ENCODE measurements around the gene RNF187. TPM values are rescaled to one million over a fixed set of nuclear protein-coding genes. Genes with fewer than 3 reads are reported as not detected.

The RNF187 gene
- total and polyA plus RNA-seq, 4 experiments from 2014 or later, result 15.3 to 73.4 (median 56.9) TPM

- Mint-ChIP-seq H3K27me3 (peaks cover 36 to 42% of the 10 kb centered on the region in 2 donors), H3K4me3 (peak overlapping the region; percentile 77 to 89 (median 82)), H3K36me3 (no peaks in the 10 kb centered on the region), H3K9me3 (no peaks in the 10 kb centered on the region), H3K27ac (peak overlapping the region in 1 of 7 donors; percentile 2), H3K4me1 (peaks cover 5 to 21% (median 14%) of the 10 kb centered on the region in 4 donors)
- peak; percentile 16 to 53 (median 22) for DNase-seq
- POLR2A ChIA-PET (ENCODE audit: partially characterized antibody), result interaction anchor here (1.5 kb wide), 1 partner anchor 40 kb away, joined by 4 read pairs; no protein-coding TSS in a partner anchor
- CTCF ChIA-PET (ENCODE audit: partially characterized antibody), result interaction anchor here (1.7 kb wide), 1 partner anchor 52 kb away, joined by 4 read pairs; no protein-coding TSS in a partner anchor
- intact Hi-C loops (cut with micrococcal nuclease), result no loop called here
- Histone ChIP-seq H3K9me3 (ENCODE audit: control insufficient read depth in 1 of 2, low read length in 2 of 2) (no peaks in the 10 kb centered on the region), H3K4me3 (ENCODE audit: low read length in 2 of 2) (peak overlapping the region in 1 of 2 donors; percentile 49), H3K36me3 (ENCODE audit: insufficient read depth, low read length) (no peaks in the 10 kb centered on the region), H3K27ac (ENCODE audit: low read depth, low read length) (no peak overlapping the region), H3K27me3 (ENCODE audit: insufficient read depth, low read length) (peaks cover 17% of the 10 kb centered on the region), H3K4me1 (ENCODE audit: insufficient read depth, low read length) (peaks cover 12% of the 10 kb centered on the region)
Measured at GRCh38 chr1:228445843-228446650, 41.1 kb upstream of the RNF187 start.

- Histone ChIP-seq H3K27ac (ENCODE audit: low read depth, low read length) (no peak overlapping the region), H3K9me3 (ENCODE audit: control insufficient read depth in 1 of 2, low read length in 2 of 2) (no peaks in the 10 kb centered on the region), H3K4me1 (ENCODE audit: insufficient read depth, low read length) (peaks cover 12% of the 10 kb centered on the region), H3K27me3 (ENCODE audit: insufficient read depth, low read length) (peaks cover 17% of the 10 kb centered on the region), H3K36me3 (ENCODE audit: insufficient read depth, low read length) (no peaks in the 10 kb centered on the region), H3K4me3 (ENCODE audit: low read length in 2 of 2) (no peak overlapping the region)
- H3K4me3 Mint-ChIP-seq, result peak overlapping the region in 6 of 8 donors; percentile 11 to 49 (median 40)
- H3K36me3 Mint-ChIP-seq, result no peaks in the 10 kb centered on the region
- ChIA-PET POLR2A (ENCODE audit: partially characterized antibody) (no interaction called here), CTCF (ENCODE audit: partially characterized antibody) (interaction anchor here (1.7 kb wide), 1 partner anchor 53 kb away, joined by 4 read pairs; no protein-coding TSS in a partner anchor)
- H3K27me3 Mint-ChIP-seq, result peaks cover 33 to 34% of the 10 kb centered on the region in 2 donors
- H3K27ac Mint-ChIP-seq, result no peak overlapping the region
- H3K9me3 Mint-ChIP-seq, result no peaks in the 10 kb centered on the region
- H3K4me1 Mint-ChIP-seq, result peaks cover 5 to 21% (median 14%) of the 10 kb centered on the region in 4 donors
- DNase-seq, result no peak
- intact Hi-C loops (cut with micrococcal nuclease), result no loop called here
Measured at GRCh38 chr1:228446852-228447251, 40.3 kb upstream of the RNF187 start.

GRCh38 chr1:228448372-228448771 is 38.8 kb upstream of the RNF187 start:
- intact Hi-C loops (cut with micrococcal nuclease), result no loop called here
- Histone ChIP-seq H3K9me3 (ENCODE audit: control insufficient read depth in 1 of 2, low read length in 2 of 2) (no peaks in the 10 kb centered on the region), H3K36me3 (ENCODE audit: insufficient read depth, low read length) (no peaks in the 10 kb centered on the region), H3K4me1 (ENCODE audit: insufficient read depth, low read length) (peaks cover 12% of the 10 kb centered on the region), H3K27ac (ENCODE audit: low read depth, low read length) (no peak overlapping the region), H3K4me3 (ENCODE audit: low read length in 2 of 2) (no peak overlapping the region), H3K27me3 (ENCODE audit: insufficient read depth, low read length) (peaks cover 17% of the 10 kb centered on the region)
- no peak for DNase-seq
- CTCF ChIA-PET (ENCODE audit: partially characterized antibody), result no interaction called here
- no peak overlapping the region for H3K27ac Mint-ChIP-seq
- H3K9me3 Mint-ChIP-seq, result no peaks in the 10 kb centered on the region
- peaks cover 7 to 25% (median 18%) of the 10 kb centered on the region in 4 donors for H3K4me1 Mint-ChIP-seq
- H3K4me3 Mint-ChIP-seq, result no peak overlapping the region
- POLR2A ChIA-PET (ENCODE audit: partially characterized antibody), result interaction anchor here (1.3 kb wide), 1 partner anchor 9 kb away, joined by 4 read pairs; a partner anchor contains a TSS
- H3K27me3 Mint-ChIP-seq, result peaks cover 24 to 27% of the 10 kb centered on the region in 2 donors
- H3K36me3 Mint-ChIP-seq, result peaks cover 0 to 2% of the 10 kb centered on the region in 2 donors

- Histone ChIP-seq H3K9me3 (ENCODE audit: control insufficient read depth in 1 of 2, low read length in 2 of 2) (no peaks in the 10 kb centered on the region), H3K4me1 (ENCODE audit: insufficient read depth, low read length) (peaks cover 15% of the 10 kb centered on the region), H3K27me3 (ENCODE audit: insufficient read depth, low read length) (peaks cover 12% of the 10 kb centered on the region), H3K27ac (ENCODE audit: low read depth, low read length) (no peak overlapping the region), H3K36me3 (ENCODE audit: insufficient read depth, low read length) (no peaks in the 10 kb centered on the region), H3K4me3 (ENCODE audit: low read length in 2 of 2) (no peak overlapping the region)
- peaks cover 4 to 6% of the 10 kb centered on the region in 2 donors for H3K36me3 Mint-ChIP-seq
- no peaks in the 10 kb centered on the region for H3K9me3 Mint-ChIP-seq
- ChIA-PET POLR2A (ENCODE audit: partially characterized antibody) (no interaction called here), CTCF (ENCODE audit: partially characterized antibody) (interaction anchor here (0.8 kb wide), 1 partner anchor 8 kb away, joined by 3 read pairs; no protein-coding TSS in a partner anchor)
- peaks cover 12 to 14% of the 10 kb centered on the region in 2 donors for H3K27me3 Mint-ChIP-seq
- intact Hi-C loops (cut with micrococcal nuclease), result no loop called here
- H3K27ac Mint-ChIP-seq, result no peak overlapping the region
- DNase-seq, result no peak
- no peak overlapping the region for H3K4me3 Mint-ChIP-seq
- H3K4me1 Mint-ChIP-seq, result peaks cover 15 to 31% (median 22%) of the 10 kb centered on the region in 4 donors
Measured at GRCh38 chr1:228450200-228450599, 37.0 kb upstream of the RNF187 start.

GRCh38 chr1:228452194-228453021 is 34.8 kb upstream of the RNF187 start:
- CTCF ChIA-PET (ENCODE audit: partially characterized antibody), result no interaction called here
- POLR2A ChIA-PET (ENCODE audit: partially characterized antibody), result interaction anchor here (1.0 kb wide), 1 partner anchor 47 kb away, joined by 3 read pairs; no protein-coding TSS in a partner anchor
- peak overlapping the region in 1 of 7 donors; percentile 39 for H3K27ac Mint-ChIP-seq

GRCh38 chr1:228453022-228453560 is 34.1 kb upstream of the RNF187 start:
- ChIA-PET POLR2A (ENCODE audit: partially characterized antibody) (interaction anchor here (1.0 kb wide), 1 partner anchor 48 kb away, joined by 3 read pairs; no protein-coding TSS in a partner anchor), CTCF (ENCODE audit: partially characterized antibody) (no interaction called here)
- no peak for DNase-seq
- Mint-ChIP-seq H3K4me3 (peak overlapping the region in 4 of 8 donors; percentile 57 to 67 (median 60)), H3K4me1 (peaks cover 20 to 38% (median 30%) of the 10 kb centered on the region in 4 donors), H3K9me3 (peaks cover 0 to 2% (median 0%) of the 10 kb centered on the region in 8 donors), H3K27ac (no peak overlapping the region), H3K27me3 (peaks cover 2% of the 10 kb centered on the region in 2 donors), H3K36me3 (peaks cover 6 to 11% of the 10 kb centered on the region in 2 donors)
- H3K27ac ChIP-seq (ENCODE audit: low read depth, low read length), result no peak overlapping the region
- peaks cover 22% of the 10 kb centered on the region for H3K4me1 ChIP-seq (ENCODE audit: insufficient read depth, low read length)
- H3K36me3 ChIP-seq (ENCODE audit: insufficient read depth, low read length), result no peaks in the 10 kb centered on the region
- intact Hi-C loops (cut with micrococcal nuclease), result no loop called here
- H3K27me3 ChIP-seq (ENCODE audit: insufficient read depth, low read length), result no peaks in the 10 kb centered on the region
- no peaks in the 10 kb centered on the region for H3K9me3 ChIP-seq (ENCODE audit: control insufficient read depth in 1 of 2, low read length in 2 of 2)
- no peak overlapping the region for H3K4me3 ChIP-seq (ENCODE audit: low read length in 2 of 2)

More at GRCh38 chr1:228452194-228453021, 34.8 kb upstream of the RNF187 start:
- H3K4me1 Mint-ChIP-seq, result peaks cover 18 to 32% (median 27%) of the 10 kb centered on the region in 4 donors
- H3K27ac ChIP-seq (ENCODE audit: low read depth, low read length), result no peak overlapping the region
- H3K27me3 Mint-ChIP-seq, result peaks cover 0 to 2% of the 10 kb centered on the region in 2 donors
- no peaks in the 10 kb centered on the region for H3K27me3 ChIP-seq (ENCODE audit: insufficient read depth, low read length)
- no peak for DNase-seq
- H3K36me3 Mint-ChIP-seq, result peaks cover 5 to 6% of the 10 kb centered on the region in 2 donors
- peaks cover 0 to 2% (median 0%) of the 10 kb centered on the region in 8 donors for H3K9me3 Mint-ChIP-seq
- no peak overlapping the region for H3K4me3 ChIP-seq (ENCODE audit: low read length in 2 of 2)
- no peaks in the 10 kb centered on the region for H3K9me3 ChIP-seq (ENCODE audit: control insufficient read depth in 1 of 2, low read length in 2 of 2)
- intact Hi-C loops (cut with micrococcal nuclease), result no loop called here
- H3K4me1 ChIP-seq (ENCODE audit: insufficient read depth, low read length), result peaks cover 22% of the 10 kb centered on the region
- H3K36me3 ChIP-seq (ENCODE audit: insufficient read depth, low read length), result no peaks in the 10 kb centered on the region
- no peak overlapping the region for H3K4me3 Mint-ChIP-seq

Data from CD4-positive, alpha-beta memory T cell (primary cell).